GM19238 (cell line): ENCODE results near the gene CCDC33.

ENCODE experiments used
- DNase-seq: peaks from one replicate; pipeline ENCODE4 v3.0.0; 2011; ENCODE audit warnings: low spot score; ENCODE audit not compliant: insufficient read length

Gene CCDC33

GRCh38 chr15:74311734-74312444 lies 75.8 kb downstream of the CCDC33 start:
- no peak for DNase-seq

- DNase-seq, result no peak
Observed at GRCh38 chr15:74312445-74313007, 76.4 kb downstream of the CCDC33 start.

GRCh38 chr15:74313889-74314288 lies 77.8 kb downstream of the CCDC33 start:
- no peak for DNase-seq

- DNase-seq, result no peak
Observed at GRCh38 chr15:74314795-74315438, 78.8 kb downstream of the CCDC33 start.

GRCh38 chr15:74315626-74316025 lies 79.5 kb downstream of the CCDC33 start:
- DNase-seq, result peak; percentile 58

GRCh38 chr15:74316141-74316540 lies 80.0 kb downstream of the CCDC33 start:
- DNase-seq, result no peak

- no peak for DNase-seq
Observed at GRCh38 chr15:74317820-74318375, 81.8 kb downstream of the CCDC33 start.

GRCh38 chr15:74318376-74319137 lies 82.4 kb downstream of the CCDC33 start:
- DNase-seq, result no peak

- DNase-seq, result no peak
Observed at GRCh38 chr15:74319138-74319460, 83.0 kb downstream of the CCDC33 start.

GRCh38 chr15:74319596-74320351 lies 83.6 kb downstream of the CCDC33 start:
- DNase-seq, result no peak

GRCh38 chr15:74320352-74321247 lies 84.5 kb downstream of the CCDC33 start:
- DNase-seq, result no peak

GRCh38 chr15:74322558-74323180 lies 86.5 kb downstream of the CCDC33 start:
- DNase-seq, result peak; percentile 67

- no peak for DNase-seq
Observed at GRCh38 chr15:74324714-74325113, 88.6 kb downstream of the CCDC33 start.

- DNase-seq, result no peak
Observed at GRCh38 chr15:74326746-74327145, 90.6 kb downstream of the CCDC33 start.

- no peak for DNase-seq
Observed at GRCh38 chr15:74327756-74328155, 91.6 kb downstream of the CCDC33 start.

- no peak for DNase-seq
Observed at GRCh38 chr15:74328331-74329056, 92.4 kb downstream of the CCDC33 start.

- DNase-seq, result no peak
Observed at GRCh38 chr15:74330861-74331408, 94.8 kb downstream of the CCDC33 start.

GRCh38 chr15:74332011-74332410 lies 95.9 kb downstream of the CCDC33 start:
- DNase-seq, result no peak

GRCh38 chr15:74332611-74333010 lies 96.5 kb downstream of the CCDC33 start:
- DNase-seq, result no peak
